ENCODE measurements around the gene CRIM1. TPM values are rescaled to one million over a fixed set of nuclear protein-coding genes. Genes with fewer than 3 reads are reported as not detected.

CRIM1 gene
- total RNA-seq, 1 experiment from 2014 or later: 133 TPM

DNA sequence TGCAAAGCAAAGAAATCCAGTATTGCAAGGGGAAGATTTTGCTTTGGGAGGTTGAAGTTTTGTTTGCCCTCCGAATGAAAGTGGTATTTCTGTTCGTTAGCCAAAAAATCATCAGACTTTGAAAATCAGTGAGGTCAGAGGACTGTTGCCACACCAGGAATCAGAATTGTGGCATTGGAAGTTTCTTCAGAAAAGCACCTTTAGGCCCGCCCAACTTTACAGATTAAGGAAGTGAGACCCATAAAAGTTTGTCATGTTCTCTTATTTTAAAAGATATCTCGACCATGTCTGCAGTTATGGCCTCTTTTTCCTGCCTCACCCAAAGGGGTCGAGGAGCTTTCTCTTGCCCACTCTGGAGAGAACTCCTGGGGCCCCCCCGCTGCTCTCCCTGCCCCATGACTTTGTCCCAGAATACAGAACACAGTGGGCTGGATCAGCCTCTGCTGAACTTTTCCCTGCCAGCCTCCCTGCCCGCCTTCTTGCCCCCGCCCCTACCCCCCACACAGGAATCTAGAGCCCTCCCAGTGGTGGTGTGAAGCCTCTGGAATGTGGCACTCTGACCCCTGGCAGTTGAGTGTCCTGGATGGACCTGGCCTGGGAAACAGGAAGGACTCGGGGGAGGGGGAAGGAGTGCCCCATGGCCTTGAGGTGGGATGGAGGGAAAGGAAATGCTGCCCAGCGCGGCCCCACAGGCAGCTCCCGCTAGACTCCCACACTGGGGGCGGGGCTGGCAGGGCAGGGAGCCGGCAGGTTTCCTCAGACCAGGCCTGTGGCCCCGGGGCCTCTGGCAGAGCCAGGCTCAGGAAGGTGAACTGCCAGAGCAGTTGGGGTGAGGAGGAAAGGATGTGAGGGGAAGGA lies 25.3 kb downstream of the CRIM1 start:
- Histone ChIP-seq H3K79me2 (ENCODE audit: low read depth) (peaks cover 90% of the 10 kb centered on the region), H3K4me2 (peak overlapping the region; percentile 36; the same call in 1 of the 2 replicates), H3K27me3 (ENCODE audit: insufficient read depth, low read depth) (no peaks in the 10 kb centered on the region), H3K4me1 (replicated peaks; ENCODE audit: insufficient read depth) (peaks cover 64% of the 10 kb centered on the region), H3K9me3 (ENCODE audit: insufficient read depth, low read depth) (no peaks in the 10 kb centered on the region), H3F3A (ENCODE audit: insufficient read depth, low read depth) (peaks cover 29% of the 10 kb centered on the region), H3K27ac (peak overlapping the region; percentile 54), H3K4me3 (no peak overlapping the region), H3K36me3 (ENCODE audit: low read depth) (0 out of 2 replicates have a peak, but pooled peaks cover 17% of the 10 kb centered on the region), H2AFZ (no peak overlapping the region), H3K9me2 (ENCODE audit: insufficient read depth) (no peaks in the 10 kb centered on the region), H4K20me1 (ENCODE audit: insufficient read depth) (no peaks in the 10 kb centered on the region)
- BruUV-seq (replicated peaks): no TSS peak
- TF ChIP-seq, protein P1, sequence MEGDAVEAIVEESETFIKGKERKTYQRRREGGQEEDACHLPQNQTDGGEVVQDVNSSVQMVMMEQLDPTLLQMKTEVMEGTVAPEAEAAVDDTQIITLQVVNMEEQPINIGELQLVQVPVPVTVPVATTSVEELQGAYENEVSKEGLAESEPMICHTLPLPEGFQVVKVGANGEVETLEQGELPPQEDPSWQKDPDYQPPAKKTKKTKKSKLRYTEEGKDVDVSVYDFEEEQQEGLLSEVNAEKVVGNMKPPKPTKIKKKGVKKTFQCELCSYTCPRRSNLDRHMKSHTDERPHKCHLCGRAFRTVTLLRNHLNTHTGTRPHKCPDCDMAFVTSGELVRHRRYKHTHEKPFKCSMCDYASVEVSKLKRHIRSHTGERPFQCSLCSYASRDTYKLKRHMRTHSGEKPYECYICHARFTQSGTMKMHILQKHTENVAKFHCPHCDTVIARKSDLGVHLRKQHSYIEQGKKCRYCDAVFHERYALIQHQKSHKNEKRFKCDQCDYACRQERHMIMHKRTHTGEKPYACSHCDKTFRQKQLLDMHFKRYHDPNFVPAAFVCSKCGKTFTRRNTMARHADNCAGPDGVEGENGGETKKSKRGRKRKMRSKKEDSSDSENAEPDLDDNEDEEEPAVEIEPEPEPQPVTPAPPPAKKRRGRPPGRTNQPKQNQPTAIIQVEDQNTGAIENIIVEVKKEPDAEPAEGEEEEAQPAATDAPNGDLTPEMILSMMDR (conservative IDR thresholded peaks at IDR 0.05): no peak
- TF ChIP-seq EZH2 (IDR thresholded peaks at IDR 0.05; ENCODE audit: low read depth): no peak
- CTCF ChIA-PET: interaction anchor here (0.5 to 0.6 kb wide), 2 partner anchors 79 to 291 kb away, joined by 3 to 4 read pairs; no protein-coding TSS in a partner anchor
- intact Hi-C loops (cut with micrococcal nuclease; ENCODE audit: unreplicated experiment): loop anchor here (1.0 to 2.0 kb wide), 2 partner anchors 9 to 30 kb away; no protein-coding TSS in a partner anchor
- peak; percentile 78 to 90 for DNase-seq
- POLR2A ChIA-PET (ENCODE audit: unreplicated experiment): no interaction called here

DNA sequence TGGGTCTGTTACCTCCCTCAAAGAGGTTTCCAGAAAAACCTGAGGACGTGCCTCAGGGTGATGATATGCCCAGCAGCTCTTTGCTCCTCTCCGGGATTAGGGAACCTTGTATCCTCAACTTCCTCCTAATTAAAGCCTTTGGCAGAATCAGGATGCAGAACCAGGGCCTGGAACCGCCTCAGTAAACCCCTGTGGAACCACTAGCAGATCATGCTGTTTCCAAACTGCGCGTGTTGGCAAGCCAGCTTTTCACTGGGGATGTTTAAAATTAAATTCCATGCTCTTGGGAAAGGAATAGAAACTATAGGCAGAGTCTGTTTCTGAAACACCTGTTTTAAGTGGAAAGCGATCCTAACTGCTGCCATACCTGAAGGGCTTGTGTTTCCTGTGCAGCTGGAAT lies 26.4 kb downstream of the CRIM1 start:
- peak overlapping the region; percentile 36 for H3K4me2 ChIP-seq
- POLR2A ChIA-PET (ENCODE audit: unreplicated experiment): no interaction called here
- H3K27ac ChIP-seq: peak overlapping the region; percentile 54
- no peak overlapping the region for H2AFZ ChIP-seq
- no peaks in the 10 kb centered on the region for H3K9me2 ChIP-seq (ENCODE audit: insufficient read depth)
- BruUV-seq (replicated peaks): no TSS peak
- H3K4me3 ChIP-seq: no peak overlapping the region
- H3K4me1 ChIP-seq (replicated peaks; ENCODE audit: insufficient read depth): peaks cover 56% of the 10 kb centered on the region
- CTCF ChIA-PET: no interaction called here
- no peak for DNase-seq
- TF ChIP-seq, protein P1 (conservative IDR thresholded peaks at IDR 0.05): no peak
- TF ChIP-seq EZH2 (IDR thresholded peaks at IDR 0.05; ENCODE audit: low read depth): no peak
- H4K20me1 ChIP-seq (ENCODE audit: insufficient read depth): no peaks in the 10 kb centered on the region
- no peaks in the 10 kb centered on the region for H3K27me3 ChIP-seq (ENCODE audit: insufficient read depth, low read depth)
- H3K79me2 ChIP-seq (ENCODE audit: low read depth): peaks cover 91% of the 10 kb centered on the region
- no peaks in the 10 kb centered on the region for H3K9me3 ChIP-seq (ENCODE audit: insufficient read depth, low read depth)
- H3F3A ChIP-seq (ENCODE audit: insufficient read depth, low read depth): peaks cover 18% of the 10 kb centered on the region
- intact Hi-C loops (cut with micrococcal nuclease; ENCODE audit: unreplicated experiment): loop anchor here (1.0 to 2.0 kb wide), 2 partner anchors 10 to 29 kb away; no protein-coding TSS in a partner anchor
- H3K36me3 ChIP-seq (ENCODE audit: low read depth): 0 out of 2 replicates have a peak, but pooled peaks cover 17% of the 10 kb centered on the region

DNA sequence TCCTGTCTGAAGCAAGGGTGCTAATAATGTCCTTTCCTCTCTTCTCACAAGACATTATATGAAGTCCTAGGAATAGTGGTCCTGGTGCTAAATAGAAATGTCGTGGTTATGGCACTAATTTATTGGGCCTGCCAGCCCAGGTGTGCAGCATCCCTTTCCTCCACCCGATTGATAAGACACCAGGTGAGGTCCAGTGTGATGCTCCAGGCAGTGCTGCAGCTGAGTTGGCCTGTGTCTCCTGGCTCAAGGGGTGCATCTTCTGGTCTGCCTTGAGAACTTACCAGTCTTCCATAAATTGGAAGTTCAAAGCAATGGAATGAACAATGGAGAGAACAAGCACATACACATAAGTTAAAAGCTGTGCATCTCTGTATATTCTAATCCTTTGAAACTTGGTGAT lies 26.9 kb downstream of the CRIM1 start:
- Histone ChIP-seq H3K27ac (no peak overlapping the region), H3K79me2 (ENCODE audit: low read depth) (peaks cover 93% of the 10 kb centered on the region), H2AFZ (no peak overlapping the region), H3K9me2 (ENCODE audit: insufficient read depth) (no peaks in the 10 kb centered on the region), H3K27me3 (ENCODE audit: insufficient read depth, low read depth) (no peaks in the 10 kb centered on the region), H3K9me3 (ENCODE audit: insufficient read depth, low read depth) (no peaks in the 10 kb centered on the region), H3K4me1 (replicated peaks; ENCODE audit: insufficient read depth) (peaks cover 56% of the 10 kb centered on the region), H3K4me2 (no peak overlapping the region), H3F3A (ENCODE audit: insufficient read depth, low read depth) (peaks cover 15% of the 10 kb centered on the region), H3K4me3 (no peak overlapping the region), H3K36me3 (ENCODE audit: low read depth) (peaks cover 17% of the 10 kb centered on the region; the same call in 1 of the 2 replicates), H4K20me1 (ENCODE audit: insufficient read depth) (no peaks in the 10 kb centered on the region)
- no peak for DNase-seq
- no peak for TF ChIP-seq EZH2 (IDR thresholded peaks at IDR 0.05; ENCODE audit: low read depth)
- TF ChIP-seq, protein P1 (conservative IDR thresholded peaks at IDR 0.05): no peak
- no TSS peak for BruUV-seq (replicated peaks)
- POLR2A ChIA-PET (ENCODE audit: unreplicated experiment): no interaction called here
- CTCF ChIA-PET: no interaction called here
- intact Hi-C loops (cut with micrococcal nuclease; ENCODE audit: unreplicated experiment): no loop called here

Measured in PC-9 (cell line).